GM19395 (cell line): ENCODE data around the gene SMAD6.

Experiments used
- ATAC-seq: cut with Tn5 transposase; IDR thresholded peaks from one replicate; pipeline ENCODE4 v1.9.1; 2021; ENCODE audit warnings: mild to moderate bottlenecking, moderate library complexity; ENCODE audit not compliant: unreplicated experiment

The SMAD6 gene

GRCh38 chr15:66739287-66739686, 37.3 kb downstream of the SMAD6 start:
- ATAC-seq, result no peak

DNA sequence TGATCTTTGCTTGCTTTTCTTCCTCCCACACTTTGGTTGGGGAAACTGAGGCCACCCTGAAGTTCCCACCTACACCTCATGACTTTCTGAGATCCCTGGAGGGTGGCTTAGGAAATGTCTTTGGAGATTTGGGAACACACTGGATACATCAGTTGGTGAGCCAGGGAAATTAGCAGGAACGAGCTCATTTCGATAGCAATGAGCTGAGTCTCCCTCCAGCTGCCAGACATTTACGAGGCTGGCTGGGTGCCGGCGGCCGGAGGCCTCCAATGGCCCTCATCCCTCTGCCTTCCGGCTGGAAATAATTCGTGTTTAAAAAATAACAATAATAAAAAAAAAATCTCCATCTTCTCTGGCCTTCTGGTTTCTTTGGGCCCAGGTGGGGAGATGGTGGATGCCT, 38.8 kb downstream of the SMAD6 start:
- no peak for ATAC-seq

DNA sequence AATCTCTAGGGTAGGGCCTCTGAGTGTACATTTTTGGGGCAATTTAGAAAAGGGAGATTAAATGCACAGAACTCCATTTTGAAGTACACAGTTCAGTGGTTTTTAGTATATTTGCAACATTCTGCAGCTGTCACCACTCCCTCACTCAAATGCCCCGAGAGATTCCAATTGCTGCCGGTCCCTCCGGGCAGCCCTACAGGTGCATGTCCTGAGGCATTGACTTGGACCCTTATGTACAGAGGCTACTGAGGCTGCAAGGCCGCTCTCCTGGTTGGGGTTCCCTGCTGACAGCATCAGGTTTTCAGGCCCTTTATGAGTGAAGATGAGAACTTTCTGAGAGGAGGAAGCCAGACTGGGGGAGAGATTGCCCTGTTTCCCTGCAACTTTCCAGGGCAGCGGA, 39.6 kb downstream of the SMAD6 start:
- no peak for ATAC-seq

DNA sequence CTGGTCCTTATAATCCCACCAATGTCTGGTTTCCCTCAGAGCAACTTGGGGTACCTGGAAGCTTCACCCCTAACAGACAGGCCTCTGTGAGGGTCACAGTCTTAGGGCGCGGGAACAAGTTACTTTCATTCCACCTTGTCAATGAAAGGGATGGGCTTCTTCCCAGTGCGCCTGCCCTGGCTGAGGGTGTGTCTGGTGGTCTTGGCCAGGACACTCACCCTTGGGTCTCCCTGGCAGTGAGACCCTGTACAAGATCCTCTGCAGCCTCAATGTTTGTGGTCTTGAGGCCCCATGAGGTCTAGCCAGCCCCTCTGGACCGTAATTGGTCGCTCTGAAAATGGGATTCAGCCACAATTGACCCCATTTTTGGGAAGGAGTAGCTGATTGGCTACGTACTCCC, 40.2 kb downstream of the SMAD6 start:
- ATAC-seq, result no peak

GRCh38 chr15:66743204-66743603, 41.2 kb downstream of the SMAD6 start:
- ATAC-seq, result no peak

DNA sequence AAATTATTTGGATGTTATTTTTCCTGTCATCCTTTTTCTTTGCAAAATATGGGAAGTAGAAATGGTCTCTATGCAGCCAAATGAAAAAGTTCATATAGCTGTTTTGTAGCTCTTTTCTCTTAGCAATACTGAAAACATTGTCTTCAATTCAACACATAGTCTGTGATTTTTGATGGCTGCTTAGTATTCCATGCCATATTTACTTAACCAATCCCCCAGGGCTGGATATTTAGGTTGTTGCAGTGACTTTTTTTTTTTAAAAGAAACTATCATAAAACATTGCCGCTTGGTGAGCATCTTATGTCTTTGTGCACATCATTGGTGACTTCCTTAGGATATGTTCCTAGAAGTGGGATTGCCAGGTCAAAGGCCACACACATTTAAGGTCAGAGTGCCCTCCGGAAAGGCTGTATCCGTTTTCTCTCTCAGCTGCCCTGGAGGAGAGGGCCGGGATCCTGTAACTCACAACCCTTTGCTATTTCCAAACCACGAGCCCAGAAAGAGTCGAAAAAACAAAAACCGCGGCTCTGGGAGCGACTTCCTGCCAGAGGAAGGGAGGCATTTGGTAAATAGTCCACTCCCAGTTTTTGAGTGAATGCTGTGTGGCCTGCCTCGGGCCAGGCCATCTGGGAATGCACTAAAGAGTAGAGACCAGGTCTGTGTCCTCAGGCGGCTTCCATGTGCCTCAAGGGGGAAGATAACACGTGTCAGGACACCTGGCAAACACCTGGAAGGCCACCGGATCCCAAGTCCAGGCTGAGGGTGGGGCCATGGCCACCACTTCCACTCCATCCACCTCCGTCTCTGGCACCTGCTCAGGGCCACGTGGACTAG, 41.9 kb downstream of the SMAD6 start:
- ATAC-seq, result no peak

GRCh38 chr15:66744610-66745279, 42.7 kb downstream of the SMAD6 start:
- no peak for ATAC-seq

DNA sequence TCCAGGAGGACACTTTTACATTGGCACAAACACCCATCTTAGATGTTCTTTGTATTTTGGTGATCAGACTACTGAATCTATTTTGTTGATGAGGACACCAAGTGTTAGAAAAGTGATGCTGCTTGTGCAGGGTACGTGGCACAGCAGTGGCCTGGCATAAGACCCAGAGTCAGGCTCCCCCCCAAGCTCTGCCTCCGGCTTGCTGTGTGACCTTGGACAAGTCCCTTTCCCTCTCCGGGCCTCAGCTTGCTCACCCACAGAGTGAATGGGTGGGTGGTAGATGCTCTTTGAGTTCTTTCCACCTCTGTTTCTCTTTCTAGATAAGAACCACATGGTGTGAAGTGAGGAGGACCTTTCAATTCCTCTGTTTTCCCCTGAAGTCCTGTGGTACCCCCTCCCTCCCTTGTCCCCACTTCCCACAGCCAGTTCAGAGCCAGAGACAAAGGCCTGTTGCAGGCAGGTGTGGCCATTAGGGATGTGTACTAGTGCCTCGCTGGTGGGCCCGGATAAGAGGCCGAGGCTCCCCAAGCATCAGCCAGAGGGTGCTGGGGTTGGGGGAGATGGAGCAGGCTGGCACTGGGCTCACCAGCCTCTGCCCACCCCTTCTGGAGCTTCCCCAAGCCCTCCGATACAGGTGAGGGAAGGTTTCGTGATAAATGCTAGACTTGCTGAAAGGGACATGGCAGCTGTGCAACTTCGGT, 43.6 kb downstream of the SMAD6 start:
- ATAC-seq, result no peak

- ATAC-seq, result no peak
These were observed 44.2 kb downstream of the SMAD6 start for GRCh38 chr15:66746231-66746605.

- no peak for ATAC-seq
These were observed 45.2 kb downstream of the SMAD6 start for GRCh38 chr15:66747223-66747622.

- no peak for ATAC-seq
These were observed 46.1 kb downstream of the SMAD6 start for GRCh38 chr15:66747886-66748707.

DNA sequence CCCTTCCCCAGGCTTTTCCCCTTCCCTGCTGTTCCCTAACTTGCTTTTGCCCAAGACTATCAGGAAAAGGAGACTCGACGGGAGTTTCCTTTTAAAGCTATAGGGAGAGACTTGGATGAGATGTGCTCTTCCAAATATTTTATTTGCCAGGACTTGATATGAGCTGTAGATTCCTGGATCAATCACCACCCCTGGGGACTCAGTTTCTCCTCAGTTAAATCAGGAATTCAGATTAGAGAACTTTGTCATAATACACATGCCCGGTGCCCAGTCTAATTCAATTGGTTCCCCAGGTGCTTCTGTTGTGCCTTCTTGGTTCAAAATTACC, 46.6 kb downstream of the SMAD6 start:
- ATAC-seq, result no peak

DNA sequence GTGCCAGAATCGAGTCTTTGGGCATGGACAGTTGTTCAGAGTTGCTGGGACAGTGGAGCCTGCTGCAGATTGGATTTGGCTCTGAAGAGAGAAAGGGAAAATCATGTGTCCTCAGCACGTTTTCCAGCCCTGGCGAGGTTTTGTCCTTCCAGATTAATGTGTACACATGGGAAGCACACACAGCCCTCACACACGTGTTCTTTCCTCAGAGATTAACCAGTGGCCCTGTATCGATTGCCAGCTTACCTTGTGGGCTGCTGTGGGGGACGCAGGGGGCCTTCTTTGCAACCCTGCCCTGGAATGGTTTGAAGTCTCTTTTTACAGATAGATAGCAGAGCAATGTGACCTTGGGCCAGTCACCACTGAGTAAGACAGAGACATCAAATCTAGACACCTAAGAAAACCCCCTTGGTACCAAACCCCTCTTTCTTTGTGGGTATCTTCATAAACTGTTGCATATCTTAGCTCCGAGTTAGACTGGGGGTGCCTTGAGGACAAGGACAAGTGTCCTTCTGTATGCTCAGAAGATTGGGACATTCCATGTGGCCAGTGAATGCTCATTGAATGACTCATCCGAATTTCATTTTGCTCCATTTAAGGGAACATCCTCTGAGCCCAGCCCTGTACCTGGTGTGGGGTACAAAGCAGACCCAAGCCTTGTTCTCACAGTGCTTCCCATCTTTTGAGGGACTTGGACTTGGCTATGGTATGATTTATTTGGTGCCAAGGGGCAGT, 48.0 kb downstream of the SMAD6 start:
- no peak for ATAC-seq

DNA sequence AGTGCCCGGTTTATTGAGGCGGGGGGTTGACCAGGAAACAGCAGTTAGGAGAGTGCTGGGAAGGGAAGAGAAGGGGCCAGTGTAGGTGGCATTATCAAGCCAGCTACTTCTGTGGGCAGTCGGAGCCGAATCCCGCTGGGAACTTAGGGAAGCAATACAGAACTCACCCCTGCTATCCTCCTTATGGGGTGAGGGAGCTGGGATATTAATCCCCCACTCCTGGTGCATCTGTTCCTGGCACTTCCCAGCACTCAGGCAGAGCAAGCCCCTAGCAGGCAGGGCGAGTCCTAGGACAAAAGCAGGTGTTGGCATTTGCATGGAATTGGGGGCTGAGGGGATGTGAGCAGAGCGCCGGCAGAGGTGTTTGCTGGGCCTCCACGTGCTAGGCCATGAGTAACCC, 48.6 kb downstream of the SMAD6 start:
- no peak for ATAC-seq

- no peak for ATAC-seq
These were observed 49.5 kb downstream of the SMAD6 start for GRCh38 chr15:66751579-66751978.

GRCh38 chr15:66752078-66752477, 50.0 kb downstream of the SMAD6 start:
- no peak for ATAC-seq

GRCh38 chr15:66753687-66754377, 51.8 kb downstream of the SMAD6 start:
- ATAC-seq, result no peak

GRCh38 chr15:66754789-66755188, 52.8 kb downstream of the SMAD6 start:
- ATAC-seq, result no peak

GRCh38 chr15:66755298-66756068, 53.4 kb downstream of the SMAD6 start:
- no peak for ATAC-seq
